Lower leg skin (tissue), 3 donors: Measurements from ENCODE around the gene MYT1.

Experiments
- CTCF ChIP-seq, 3 donors: fragments of 450-650 bp; IDR thresholded peaks; one replicate each; pipeline ENCODE4 v1.5.1; 2016; ENCODE audit warnings: antibody characterized with exemption in 3 of 3, mild to moderate bottlenecking in 3 of 3, moderate library complexity in 2 of 3
- POLR2A ChIP-seq, 2 donors: fragments of 450-650 bp; IDR thresholded peaks; one replicate each; pipeline ENCODE4 v1.6.1; 2016 to 2017; ENCODE audit warnings: antibody characterized with exemption in 2 of 2, mild to moderate bottlenecking in 1 of 2, moderate library complexity in 1 of 2

GRCh38 chr20:64194269-64194668 lies 30.0 kb downstream of the MYT1 start:
- TF ChIP-seq CTCF (IDR thresholded peaks at IDR 0.05) (no peak), POLR2A (IDR thresholded peaks at IDR 0.05) (no peak)
